Stimulated activated CD8-positive, alpha-beta memory T cell treated with anti-CD3 and anti-CD28 coated beads, Interleukin-2, amount 100 ng/mL, for 48 hours (primary cell): Measurements from ENCODE around the gene NEK6.

Source experiments
- DNase-seq, 2 donors: peaks; one replicate each; pipeline ENCODE4 v3.0.0-alpha.2; 2020; ENCODE audit warnings: low read depth in 2 of 2

NEK6 gene

DNA sequence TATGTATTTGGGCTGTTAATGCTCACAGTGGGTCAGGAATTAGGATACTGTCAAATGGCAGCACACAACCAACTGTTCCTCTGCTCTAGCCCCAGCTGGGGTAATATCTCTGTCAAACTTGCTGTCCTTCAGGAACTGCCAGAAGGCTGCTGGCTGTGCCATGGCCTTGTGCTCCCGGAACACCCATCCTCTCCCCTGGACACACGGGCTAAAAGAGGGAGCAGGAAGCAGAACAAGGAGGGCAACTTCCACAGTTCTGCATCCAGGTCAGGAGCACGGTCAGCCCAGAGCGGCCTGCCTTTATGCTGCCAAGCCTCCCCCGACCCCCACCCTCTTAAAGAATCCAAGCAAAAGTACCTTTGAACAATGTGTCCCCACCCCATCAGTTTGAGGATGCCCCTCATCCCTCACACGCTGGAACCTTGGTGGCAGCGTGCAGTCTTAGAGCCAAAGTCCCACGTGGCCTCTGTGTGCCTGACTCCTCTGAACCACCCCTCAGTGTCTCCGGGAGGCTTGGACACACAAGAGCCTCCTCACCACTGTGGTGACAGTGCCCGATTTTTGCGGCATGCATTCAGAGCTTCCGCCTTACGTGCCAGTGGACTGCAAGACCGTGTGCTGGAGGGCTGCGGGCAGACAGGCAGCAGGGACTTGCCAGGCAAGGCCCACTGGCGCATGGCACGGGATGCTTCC is 96.7 kb downstream of the NEK6 start:
- no peak for DNase-seq

DNA sequence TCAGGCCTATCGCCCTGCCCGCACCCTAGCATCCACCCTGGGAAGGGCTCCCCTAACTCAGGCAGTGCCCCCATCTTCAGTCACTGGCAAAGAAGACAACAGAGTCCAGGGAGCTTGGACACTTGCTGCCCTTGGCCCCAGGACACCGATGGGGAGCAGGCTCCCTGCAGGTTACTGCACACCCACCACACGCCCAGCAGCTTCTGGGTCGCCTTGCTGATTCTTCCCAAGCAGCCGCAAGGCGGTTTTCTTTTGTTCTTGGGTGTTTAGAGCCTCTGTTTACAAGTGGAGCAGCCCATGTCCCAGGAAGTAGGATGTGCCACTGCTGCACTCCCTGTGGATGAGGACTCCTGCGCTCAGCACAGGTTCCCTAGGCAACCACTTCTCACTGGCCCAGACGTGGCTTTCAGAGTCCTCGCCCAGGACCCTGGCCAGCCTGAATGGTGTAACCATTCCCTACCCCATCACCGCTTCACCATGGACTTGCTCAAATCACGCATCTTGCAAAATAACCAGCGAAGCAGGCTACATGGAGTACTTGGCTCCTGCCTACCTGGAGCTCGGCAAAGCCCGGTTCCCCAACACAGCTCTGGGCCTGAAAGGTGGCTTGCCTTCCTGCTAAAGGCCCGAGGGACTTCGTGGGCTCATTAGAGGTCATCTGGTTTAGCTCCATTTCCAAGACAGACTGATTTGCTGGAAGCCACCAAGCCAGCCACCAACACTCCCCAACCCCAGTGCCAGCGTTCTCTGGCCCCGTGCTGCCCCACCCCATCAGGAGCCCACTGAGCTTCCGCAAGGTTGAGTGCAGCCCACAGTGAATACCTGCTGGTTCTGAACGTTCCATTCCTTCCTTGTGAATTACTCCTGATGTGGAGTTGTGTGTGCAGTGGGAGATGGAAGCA is 97.5 kb downstream of the NEK6 start:
- no peak for DNase-seq

GRCh38 chr9:124355941-124356744 is 98.4 kb downstream of the NEK6 start:
- no peak for DNase-seq

- no peak for DNase-seq
These were observed 99.1 kb downstream of the NEK6 start for GRCh38 chr9:124356745-124357390.

- no peak for DNase-seq
These were observed 100.1 kb downstream of the NEK6 start for GRCh38 chr9:124357721-124358361.

- no peak for DNase-seq
These were observed 100.9 kb downstream of the NEK6 start for GRCh38 chr9:124358631-124359030.

GRCh38 chr9:124359426-124359825 is 101.7 kb downstream of the NEK6 start:
- DNase-seq: no peak

DNA sequence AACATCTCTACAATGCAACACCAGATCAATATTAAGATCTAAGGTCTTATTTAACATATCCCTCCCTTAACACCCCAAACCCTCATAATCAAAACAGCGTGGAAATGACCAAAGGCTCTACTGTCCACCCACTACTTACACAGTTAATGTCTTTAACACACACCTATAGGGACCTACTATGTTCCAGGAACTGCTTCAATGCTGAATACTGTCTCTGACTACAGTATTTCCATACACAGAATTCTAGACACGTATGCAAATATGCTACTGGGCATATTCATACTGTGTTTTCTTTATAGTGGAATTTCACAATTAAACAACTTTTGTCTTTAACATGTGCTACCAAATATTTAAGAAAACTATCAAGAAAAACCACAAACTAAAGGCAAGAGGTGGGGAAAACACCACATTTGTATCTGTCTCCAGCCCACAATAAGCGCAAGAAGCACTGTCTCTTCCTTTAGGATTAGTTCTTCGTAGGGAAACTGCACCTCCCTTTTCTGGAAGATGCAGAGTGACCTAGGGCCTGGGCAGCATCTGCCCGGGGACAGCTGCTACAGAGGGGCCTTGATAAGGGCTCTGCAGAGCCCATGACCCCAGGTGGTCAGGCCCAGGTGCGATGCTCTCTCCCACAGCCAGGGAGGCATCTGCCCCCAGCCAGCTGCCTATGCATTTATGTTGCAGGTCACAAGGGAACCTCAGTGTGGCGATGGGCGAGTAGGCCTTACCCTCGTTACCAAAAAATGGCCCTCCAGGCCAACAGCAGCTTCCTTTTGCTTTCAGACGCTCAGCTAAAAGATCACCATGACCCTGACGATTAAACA is 102.3 kb downstream of the NEK6 start:
- DNase-seq: no peak

DNA sequence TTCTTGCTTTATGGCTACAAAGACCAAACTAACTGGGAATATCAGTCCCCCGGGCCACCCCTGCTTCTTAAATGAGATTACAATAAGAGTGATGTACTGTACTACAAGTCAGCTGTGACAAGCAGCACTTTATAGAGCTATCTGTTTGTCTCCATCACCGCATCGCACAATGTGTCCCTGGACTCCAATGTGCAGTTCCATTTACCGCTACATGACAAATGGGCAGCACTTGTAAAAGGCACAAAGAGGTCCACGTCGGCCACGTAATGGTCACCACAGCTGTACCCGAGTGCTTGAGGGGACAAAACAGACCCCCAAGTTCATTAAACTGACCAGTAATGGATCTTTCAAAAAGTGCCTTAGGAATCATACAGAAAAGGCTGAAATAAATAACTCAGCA is 103.4 kb downstream of the NEK6 start:
- no peak for DNase-seq

GRCh38 chr9:124363326-124364096 is 105.8 kb downstream of the NEK6 start:
- no peak for DNase-seq

DNA sequence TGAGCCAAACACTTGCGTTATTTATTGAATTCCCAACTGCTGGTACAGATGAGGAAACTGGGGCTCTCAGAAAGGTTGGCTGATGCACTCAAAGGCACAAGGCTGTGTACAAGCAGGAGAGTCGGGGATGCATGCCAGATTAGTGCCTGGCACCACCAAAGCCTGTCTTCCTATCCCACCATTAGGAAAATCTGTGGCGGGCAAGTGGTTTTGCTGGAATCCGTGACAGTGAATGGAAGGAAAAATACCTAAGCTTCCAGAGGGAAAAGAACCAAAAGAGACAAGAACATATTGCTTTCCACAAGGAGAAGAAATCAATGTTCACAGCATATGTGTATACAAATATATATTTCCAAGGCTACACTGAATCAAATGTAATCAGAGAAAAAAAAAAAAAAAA is 106.4 kb downstream of the NEK6 start:
- no peak for DNase-seq

- no peak for DNase-seq
These were observed 107.3 kb downstream of the NEK6 start for GRCh38 chr9:124365036-124365435.

GRCh38 chr9:124366476-124367220 is 108.9 kb downstream of the NEK6 start:
- no peak for DNase-seq

GRCh38 chr9:124368692-124369091 is 110.9 kb downstream of the NEK6 start:
- no peak for DNase-seq

DNA sequence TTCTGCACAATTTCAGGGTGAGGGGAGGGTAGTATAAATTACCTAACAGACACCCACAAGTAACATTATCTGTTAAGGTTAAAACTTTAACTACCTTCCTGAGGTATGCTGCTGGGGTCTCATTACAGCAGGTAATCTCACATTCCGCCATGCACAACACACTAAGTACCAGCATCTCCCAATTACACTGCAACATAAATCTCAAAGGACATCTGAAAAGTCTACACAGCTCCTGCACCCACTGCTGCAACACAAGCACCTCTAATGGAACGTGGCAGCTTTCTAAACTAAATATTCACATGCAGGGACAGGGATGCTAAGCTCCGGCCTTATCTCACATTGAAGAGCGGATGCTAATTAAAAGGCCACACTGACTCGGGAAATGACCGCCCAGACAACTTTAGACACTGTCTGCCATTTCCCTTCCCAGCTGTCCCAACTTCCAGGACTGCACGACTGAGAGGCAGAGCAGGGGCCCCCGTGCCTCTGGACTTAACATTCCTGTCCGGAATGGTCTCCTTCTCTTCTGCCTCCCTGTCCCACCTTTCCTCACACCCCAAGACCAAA is 111.6 kb downstream of the NEK6 start:
- DNase-seq: no peak

DNA sequence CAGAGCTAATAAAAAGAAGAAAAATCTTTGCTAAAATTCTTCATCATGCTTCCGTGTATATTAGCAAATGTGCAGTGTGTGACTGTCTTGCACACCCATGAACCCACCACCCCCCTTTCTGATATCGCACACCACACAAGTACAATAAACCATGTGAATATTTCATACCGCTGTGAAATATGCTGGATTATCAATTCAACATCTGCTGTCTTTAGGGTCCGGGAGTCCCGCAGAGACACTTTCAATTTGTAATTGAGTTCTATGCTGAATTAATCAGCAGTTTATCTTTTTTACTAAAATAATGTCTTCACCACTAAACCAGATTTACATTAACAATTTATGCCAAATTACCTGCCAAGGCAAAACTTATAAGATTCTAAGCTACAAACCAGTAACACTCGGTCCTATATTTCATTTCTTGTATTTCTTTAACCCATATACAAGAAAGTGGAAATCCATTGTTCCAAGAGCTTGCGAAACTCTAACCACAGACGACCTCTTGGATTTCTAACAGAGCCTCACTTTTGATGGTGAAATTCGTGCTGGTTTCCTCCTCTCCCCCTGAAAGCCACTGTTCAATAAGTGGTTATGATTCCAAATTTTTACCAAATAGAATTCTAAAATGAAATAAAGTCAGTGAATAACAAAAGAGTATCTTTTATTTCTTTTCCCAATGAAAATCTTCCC is 113.3 kb downstream of the NEK6 start:
- DNase-seq: no peak

GRCh38 chr9:124372038-124372437 is 114.3 kb downstream of the NEK6 start:
- no peak for DNase-seq

DNA sequence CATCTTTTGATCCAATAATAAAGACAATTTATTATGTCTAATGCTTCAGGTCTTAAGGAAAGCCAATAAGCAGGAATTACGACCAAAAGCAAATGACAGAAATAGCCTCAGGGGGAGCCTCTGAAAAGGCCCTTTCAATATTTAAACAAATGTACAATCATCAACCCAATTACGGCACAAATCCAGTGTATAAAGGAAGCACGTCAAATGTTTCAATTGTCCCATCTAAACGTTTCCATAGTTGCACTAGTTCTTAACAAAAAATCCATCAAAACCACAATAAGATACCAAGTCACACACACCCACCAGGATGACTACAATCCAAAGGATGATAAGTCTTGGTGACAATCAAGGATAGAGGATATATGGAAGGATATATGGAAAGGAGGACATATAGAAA is 115.6 kb downstream of the NEK6 start:
- no peak for DNase-seq
